Stomach (tissue), 4 donors: Measurements from ENCODE around the gene ESYT2.

Experiments
- POLR2A ChIP-seq, 4 donors: fragments of 450-650 bp; IDR thresholded peaks; one replicate each; pipeline ENCODE4 v1.6.1; 2016; ENCODE audit warnings: antibody characterized with exemption in 4 of 4, control low read depth in 2 of 4, mild to moderate bottlenecking in 1 of 4, moderate library complexity in 1 of 4
- POLR2AphosphoS5 ChIP-seq, 3 donors: sonication (generic); formaldehyde crosslinking; IDR thresholded peaks; one replicate each; pipeline ENCODE4 v1.6.1; 2016; ENCODE audit warnings: antibody characterized with exemption in 3 of 3

DNA sequence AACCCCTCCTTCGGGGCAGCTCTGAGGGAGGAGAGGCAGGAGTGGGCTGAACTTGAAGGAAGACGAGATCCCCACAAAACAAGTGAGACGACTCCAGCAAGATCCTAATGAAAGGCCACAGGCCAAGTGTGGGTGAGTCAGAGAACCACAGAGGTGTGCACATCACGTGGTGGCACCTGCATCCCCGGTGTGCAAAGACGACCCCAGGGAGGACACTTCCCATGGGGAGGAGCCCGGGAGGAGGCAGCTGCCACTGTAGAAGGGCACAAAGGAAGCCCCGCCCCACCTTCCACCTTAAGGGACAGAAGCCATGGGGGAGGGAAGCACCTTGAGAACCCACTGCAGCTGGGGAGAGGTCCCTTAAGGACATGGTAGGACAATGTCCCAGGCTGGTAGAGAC is 45.7 kb downstream of the ESYT2 start:
- no peak for TF ChIP-seq POLR2AphosphoS5 (IDR thresholded peaks at IDR 0.05)
- no peak for TF ChIP-seq POLR2A (IDR thresholded peaks at IDR 0.05)
